ENCODE measurements around the gene MED16.
"Not testable (repeated sequence)": the region's sequence is repeated elsewhere in the genome, so short reads cannot be mapped to it uniquely, and the experiment has no call there.

MED16 gene

GRCh38 chr19:829129-829758, 63.7 kb downstream of the MED16 start:
- DNase-seq (ENCODE audit: low spot score), result no peak

- DNase-seq (ENCODE audit: low spot score), result no peak
These were observed 65.2 kb downstream of the MED16 start, which contains the start of gene AZU1 for GRCh38 chr19:827710-828321. Gene AZU1 (plus strand): TSS chr19:827837. CDS start chr19:827847, 10 bp downstream.

GRCh38 chr19:827314-827709, 65.7 kb downstream of the MED16 start:
- no peak for DNase-seq (ENCODE audit: low spot score)

GRCh38 chr19:825897-826644, 66.9 kb downstream of the MED16 start:
- DNase-seq (ENCODE audit: low spot score), result no peak

GRCh38 chr19:824885-825284, 68.1 kb downstream of the MED16 start:
- DNase-seq (ENCODE audit: low spot score), result no peak

- DNase-seq (ENCODE audit: low spot score), result no peak
These were observed 69.3 kb downstream of the MED16 start for GRCh38 chr19:823565-824121.

- DNase-seq (ENCODE audit: low spot score), result no peak
These were observed 71.0 kb downstream of the MED16 start, which contains the start of gene PLPPR3 for GRCh38 chr19:821825-822503. Gene PLPPR3 (minus strand): TSS chr19:821955. CDS start chr19:821559, 396 bp downstream.

- DNase-seq (ENCODE audit: low spot score), result no peak
These were observed 71.7 kb downstream of the MED16 start for GRCh38 chr19:821231-821824.

- DNase-seq (ENCODE audit: low spot score), result not testable (repeated sequence)
These were observed 72.8 kb downstream of the MED16 start for GRCh38 chr19:820212-820611.

All from pons (tissue), 1 donor.